ENCODE data around the gene PHF20.
A peak's percentile ranks its signal among the peaks of the same experiment; 100 is the strongest.
"Not testable (repeated sequence)": the region's sequence is repeated elsewhere in the genome, so short reads cannot be mapped to it uniquely, and the experiment has no call there.

PHF20 gene

GRCh38 chr20:35750611-35751010 is 21.2 kb upstream of the PHF20 start:
- DNase-seq (ENCODE audit: low read depth in 1 of 2, low spot score in 1 of 2): no peak
- in situ Hi-C loops (cut with HindIII; ENCODE audit: low pct_unique_long_range_greater_than_20kb, low sequenced_read_pairs): no loop called here
- no peak for TF ChIP-seq JUND (IDR thresholded peaks at IDR 0.05; ENCODE audit: low read depth)

- TF ChIP-seq JUND (IDR thresholded peaks at IDR 0.05; ENCODE audit: low read depth): no peak
- in situ Hi-C loops (cut with HindIII; ENCODE audit: low pct_unique_long_range_greater_than_20kb, low sequenced_read_pairs): no loop called here
- no peak for DNase-seq (ENCODE audit: low read depth in 1 of 2, low spot score in 1 of 2)
These were observed 15.4 kb upstream of the PHF20 start for GRCh38 chr20:35756404-35756803.

DNA sequence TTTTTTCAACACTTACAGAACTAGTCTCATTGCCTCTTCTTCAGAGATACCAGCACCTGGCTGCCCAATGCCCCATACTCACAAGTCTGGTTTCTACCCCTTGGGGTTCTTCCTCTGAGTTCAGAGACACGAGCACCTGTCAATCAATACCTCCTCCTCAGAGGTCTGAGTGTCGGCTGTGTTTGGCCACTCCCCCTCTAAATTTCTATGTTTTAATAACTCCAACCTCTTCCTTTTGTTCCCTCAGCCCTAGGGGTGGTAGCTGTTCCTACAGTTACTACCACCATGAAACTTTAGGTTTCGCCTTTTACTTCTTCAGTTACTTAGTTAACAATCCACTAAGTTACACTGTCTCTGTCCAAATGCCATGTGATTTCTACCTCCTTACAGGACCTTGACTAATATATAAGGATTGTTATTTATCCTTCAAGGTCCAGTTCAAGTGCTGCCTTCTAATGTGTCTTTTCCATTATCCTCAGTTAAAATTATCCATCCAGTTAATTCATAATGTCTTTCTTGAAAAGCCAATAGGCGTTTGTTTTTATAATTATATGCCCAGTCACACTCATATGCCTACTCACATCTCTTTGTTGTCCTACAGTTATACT is 14.6 kb upstream of the PHF20 start:
- in situ Hi-C loops (cut with HindIII; ENCODE audit: low pct_unique_long_range_greater_than_20kb, low sequenced_read_pairs): no loop called here
- no peak for DNase-seq (ENCODE audit: low read depth in 1 of 2, low spot score in 1 of 2)

GRCh38 chr20:35761548-35761947 is 10.3 kb upstream of the PHF20 start:
- in situ Hi-C loops (cut with HindIII; ENCODE audit: low pct_unique_long_range_greater_than_20kb, low sequenced_read_pairs); DNase-seq (ENCODE audit: low read depth in 1 of 2, low spot score in 1 of 2): not testable (repeated sequence)

More for the DNA sequence above, 14.6 kb upstream of the PHF20 start:
- TF ChIP-seq JUND (IDR thresholded peaks at IDR 0.05; ENCODE audit: low read depth): no peak

DNA sequence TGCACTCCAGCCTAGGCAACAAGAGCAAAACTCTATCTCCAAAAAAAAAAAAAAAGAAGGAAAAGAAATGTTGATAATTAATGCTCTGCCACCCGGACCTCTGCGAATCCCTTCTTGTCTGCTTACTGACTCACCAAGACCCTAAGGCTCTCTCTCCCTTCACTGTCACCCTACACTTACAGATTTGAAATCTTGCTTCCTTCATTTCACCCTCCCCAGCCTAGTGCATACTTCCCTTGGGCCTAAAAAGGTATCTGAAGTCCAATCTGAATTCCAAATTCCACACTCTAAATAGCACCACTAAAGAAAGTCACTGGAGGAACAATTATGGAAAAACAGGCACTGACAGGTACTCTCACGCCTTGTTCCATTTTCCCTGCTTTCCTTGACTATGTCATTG is 9.4 kb upstream of the PHF20 start:
- in situ Hi-C loops (cut with HindIII; ENCODE audit: low pct_unique_long_range_greater_than_20kb, low sequenced_read_pairs): no loop called here
- DNase-seq (ENCODE audit: low read depth in 1 of 2, low spot score in 1 of 2): peak; percentile 51 to 90
- peak; percentile 88 for TF ChIP-seq JUND (IDR thresholded peaks at IDR 0.05; ENCODE audit: low read depth)

GRCh38 chr20:35764936-35765335 is 6.9 kb upstream of the PHF20 start:
- in situ Hi-C loops (cut with HindIII; ENCODE audit: low pct_unique_long_range_greater_than_20kb, low sequenced_read_pairs): not testable (repeated sequence)

DNA sequence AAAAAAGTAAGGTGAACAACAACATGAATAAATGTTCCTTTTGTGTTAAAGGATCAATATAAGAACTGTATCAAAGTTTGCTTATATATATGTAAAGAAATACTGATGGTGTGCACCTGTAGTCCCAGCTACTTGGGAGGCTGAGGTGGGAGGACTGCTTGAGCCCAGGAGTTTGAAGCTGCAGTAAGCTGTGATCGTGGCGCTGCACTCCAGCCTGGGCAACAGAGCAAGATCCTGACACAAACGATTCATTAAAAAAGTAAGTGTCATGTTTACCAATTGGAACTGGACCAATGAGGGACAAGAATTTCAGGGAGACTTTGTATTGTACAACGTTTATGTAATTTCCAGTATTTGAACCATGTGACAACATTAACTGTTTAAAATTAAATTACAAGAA is 5.0 kb upstream of the PHF20 start:
- peak in 1 of 2 experiments; percentile 55 for DNase-seq (ENCODE audit: low read depth in 1 of 2, low spot score in 1 of 2)
- in situ Hi-C loops (cut with HindIII; ENCODE audit: low pct_unique_long_range_greater_than_20kb, low sequenced_read_pairs): no loop called here
- no peak for TF ChIP-seq JUND (IDR thresholded peaks at IDR 0.05; ENCODE audit: low read depth)

More at GRCh38 chr20:35764936-35765335, 6.9 kb upstream of the PHF20 start:
- DNase-seq (ENCODE audit: low read depth in 1 of 2, low spot score in 1 of 2): not testable (repeated sequence)

DNA sequence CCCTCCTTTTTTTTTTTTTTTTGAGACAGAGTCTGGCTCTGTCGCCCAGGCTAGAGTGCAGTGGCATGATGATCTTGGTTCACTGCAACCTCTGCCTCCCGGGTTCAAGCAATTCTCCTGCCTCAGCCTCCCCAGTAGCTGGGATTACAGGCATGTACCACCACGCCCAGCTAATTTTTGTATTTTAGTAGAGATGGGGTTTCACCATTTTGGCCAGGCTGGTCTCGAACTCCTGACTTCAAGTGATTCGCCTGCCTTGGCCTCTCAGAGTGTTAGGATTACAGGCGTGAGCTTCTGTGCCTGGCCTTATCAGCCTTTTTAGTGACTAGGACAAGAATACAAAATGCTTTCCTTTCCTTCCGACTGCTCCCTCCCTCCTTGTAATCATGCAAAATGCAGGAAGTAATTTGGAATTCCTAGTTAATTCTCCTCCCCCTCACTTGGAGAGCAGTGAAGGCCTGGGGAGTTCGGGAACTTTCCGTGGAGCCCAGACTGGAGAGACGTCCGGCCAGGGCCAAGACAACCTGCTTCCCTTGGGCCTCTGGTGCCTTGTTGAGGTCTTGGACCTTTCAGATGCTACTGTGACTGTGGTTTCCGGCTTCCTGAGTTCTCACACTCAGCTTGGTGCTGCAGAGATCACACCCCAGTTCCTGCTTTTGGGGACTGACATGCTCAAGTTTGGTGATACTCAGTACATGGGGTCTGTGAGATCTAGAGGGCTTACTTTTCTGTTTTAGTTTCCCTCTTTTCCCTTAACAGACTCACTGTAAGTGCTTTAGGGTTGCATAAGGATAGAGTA is 3.9 kb upstream of the PHF20 start:
- TF ChIP-seq JUND (IDR thresholded peaks at IDR 0.05; ENCODE audit: low read depth): no peak
- peak in 1 of 2 experiments; percentile 44 for DNase-seq (ENCODE audit: low read depth in 1 of 2, low spot score in 1 of 2)

DNA sequence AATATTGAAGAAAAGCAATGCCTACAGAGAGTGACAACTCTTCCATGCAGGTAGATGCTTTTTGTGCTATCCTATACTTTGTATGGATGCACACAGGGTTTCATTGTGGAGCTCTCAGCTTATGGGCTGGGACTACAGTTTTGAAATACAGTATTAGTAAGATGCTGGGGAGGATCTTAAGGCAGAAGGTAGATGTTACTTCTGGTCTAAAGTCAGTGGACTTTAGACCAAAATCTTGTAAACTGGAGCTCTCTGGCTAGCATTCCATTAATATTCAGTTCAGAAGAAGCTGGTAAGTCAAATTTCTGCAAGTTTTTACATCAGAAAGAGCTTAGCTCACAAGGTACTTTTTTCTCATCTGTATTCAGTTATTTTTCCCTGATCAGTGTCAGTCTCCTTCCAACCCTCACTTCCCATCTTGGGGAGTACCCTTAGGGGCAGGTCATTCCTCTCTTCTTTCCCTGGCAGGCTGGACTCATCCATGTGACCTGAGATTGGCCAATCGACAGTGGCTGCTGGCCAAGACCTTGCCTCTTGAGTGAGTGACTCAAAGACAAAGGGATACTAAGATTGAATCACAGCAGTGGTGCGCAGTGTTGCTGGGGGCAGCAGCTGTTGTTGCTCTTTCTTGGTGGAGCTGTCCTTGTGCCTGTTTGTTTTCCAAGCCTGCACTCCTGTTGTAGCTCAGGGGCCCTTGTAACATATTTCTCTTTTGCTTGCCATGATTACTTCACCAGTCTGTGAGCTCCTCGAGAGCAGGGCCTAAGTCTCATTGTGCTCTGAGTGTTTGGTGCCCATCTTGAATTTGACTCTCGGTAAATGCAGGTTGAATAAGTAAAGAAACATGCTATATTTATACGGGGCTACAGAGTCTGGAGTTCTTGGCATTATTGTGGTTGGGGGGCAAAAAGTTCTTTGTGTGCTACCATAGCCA is 2.8 kb upstream of the PHF20 start:
- no peak for TF ChIP-seq JUND (IDR thresholded peaks at IDR 0.05; ENCODE audit: low read depth)
- DNase-seq (ENCODE audit: low read depth in 1 of 2, low spot score in 1 of 2): peak in 1 of 2 experiments; percentile 92
- in situ Hi-C loops (cut with HindIII; ENCODE audit: low pct_unique_long_range_greater_than_20kb, low sequenced_read_pairs): no loop called here

More for the DNA sequence above, 3.9 kb upstream of the PHF20 start:
- in situ Hi-C loops (cut with HindIII; ENCODE audit: low pct_unique_long_range_greater_than_20kb, low sequenced_read_pairs): no loop called here

GRCh38 chr20:35771367-35771688 is 487 bp upstream of the PHF20 start:
- no peak for DNase-seq (ENCODE audit: low read depth in 1 of 2, low spot score in 1 of 2)
- TF ChIP-seq JUND (IDR thresholded peaks at IDR 0.05; ENCODE audit: low read depth): no peak
- in situ Hi-C loops (cut with HindIII; ENCODE audit: low pct_unique_long_range_greater_than_20kb, low sequenced_read_pairs): no loop called here

GRCh38 chr20:35772563-35773058 is 796 bp downstream of the PHF20 start:
- DNase-seq (ENCODE audit: low read depth in 1 of 2, low spot score in 1 of 2): no peak
- TF ChIP-seq JUND (IDR thresholded peaks at IDR 0.05; ENCODE audit: low read depth): no peak
- in situ Hi-C loops (cut with HindIII; ENCODE audit: low pct_unique_long_range_greater_than_20kb, low sequenced_read_pairs): no loop called here

- in situ Hi-C loops (cut with HindIII; ENCODE audit: low pct_unique_long_range_greater_than_20kb, low sequenced_read_pairs): no loop called here
- no peak for TF ChIP-seq JUND (IDR thresholded peaks at IDR 0.05; ENCODE audit: low read depth)
- peak in 1 of 2 experiments; percentile 59 for DNase-seq (ENCODE audit: low read depth in 1 of 2, low spot score in 1 of 2)
These were observed 1.4 kb downstream of the PHF20 start for GRCh38 chr20:35773154-35773751.
